Measurements from ENCODE around the gene PCDH9.

The PCDH9 gene

GRCh38 chr13:66675620-66676019, 554.5 kb downstream of the PCDH9 start:
- no peaks in the 10 kb centered on the region for H3K27me3 ChIP-seq (ENCODE audit: insufficient read depth, poor library complexity, severe bottlenecking)
- TF ChIP-seq SPI1 (IDR thresholded peaks at IDR 0.05; ENCODE audit: borderline replicate concordance, low read depth) = no peak
- no peak for TF ChIP-seq POLR2AphosphoS5 (IDR thresholded peaks at IDR 0.05; ENCODE audit: low read depth)
- H3K4me3 ChIP-seq (replicated peaks; ENCODE audit: insufficient read depth, low read length) = no peak overlapping the region
- no peak overlapping the region for H3K27ac ChIP-seq (replicated peaks)
- no peak for DNase-seq (ENCODE audit: low read depth in 1 of 2, low spot score in 1 of 2)

GRCh38 chr13:66673401-66673800, 556.7 kb downstream of the PCDH9 start:
- H3K27ac ChIP-seq (replicated peaks) = no peak overlapping the region
- TF ChIP-seq CTCF (IDR thresholded peaks at IDR 0.05; ENCODE audit: insufficient read depth, low read length) (no peak), REST (IDR thresholded peaks at IDR 0.05; ENCODE audit: insufficient replicate concordance, low read depth) (no peak), GABPA (IDR thresholded peaks at IDR 0.05; ENCODE audit: low read depth) (no peak), SPI1 (IDR thresholded peaks at IDR 0.05; ENCODE audit: borderline replicate concordance, low read depth) (no peak), POLR2AphosphoS5 (IDR thresholded peaks at IDR 0.05; ENCODE audit: low read depth) (no peak)
- no peak for DNase-seq (ENCODE audit: low read depth in 1 of 2, low spot score in 1 of 2)
- no peaks in the 10 kb centered on the region for H3K27me3 ChIP-seq (ENCODE audit: insufficient read depth, poor library complexity, severe bottlenecking)
- no peak overlapping the region for H3K4me3 ChIP-seq (replicated peaks; ENCODE audit: insufficient read depth, low read length)

GRCh38 chr13:66665991-66666390, 564.1 kb downstream of the PCDH9 start:
- no peak overlapping the region for H3K27ac ChIP-seq (replicated peaks)
- no peak for TF ChIP-seq GABPA (IDR thresholded peaks at IDR 0.05; ENCODE audit: low read depth)
- no peak for TF ChIP-seq POLR2AphosphoS5 (IDR thresholded peaks at IDR 0.05; ENCODE audit: low read depth)
- no peak for TF ChIP-seq SPI1 (IDR thresholded peaks at IDR 0.05; ENCODE audit: borderline replicate concordance, low read depth)
- TF ChIP-seq REST (IDR thresholded peaks at IDR 0.05; ENCODE audit: insufficient replicate concordance, low read depth) = no peak
- no peak for TF ChIP-seq CTCF (IDR thresholded peaks at IDR 0.05; ENCODE audit: insufficient read depth, low read length)
- H3K4me3 ChIP-seq (replicated peaks; ENCODE audit: insufficient read depth, low read length) = no peak overlapping the region
- H3K27me3 ChIP-seq (ENCODE audit: insufficient read depth, poor library complexity, severe bottlenecking) = no peaks in the 10 kb centered on the region
- no peak for DNase-seq (ENCODE audit: low read depth in 1 of 2, low spot score in 1 of 2)

- no peak overlapping the region for H3K4me3 ChIP-seq (replicated peaks; ENCODE audit: insufficient read depth, low read length)
- H3K27ac ChIP-seq (replicated peaks) = no peak overlapping the region
- H3K27me3 ChIP-seq (ENCODE audit: insufficient read depth, poor library complexity, severe bottlenecking) = no peaks in the 10 kb centered on the region
- no peak for DNase-seq (ENCODE audit: low read depth in 1 of 2, low spot score in 1 of 2)
- no peak for TF ChIP-seq GABPA (IDR thresholded peaks at IDR 0.05; ENCODE audit: low read depth)
Observed at GRCh38 chr13:66663711-66664110, 566.4 kb downstream of the PCDH9 start.

GRCh38 chr13:66663206-66663605, 566.9 kb downstream of the PCDH9 start:
- H3K4me3 ChIP-seq (replicated peaks; ENCODE audit: insufficient read depth, low read length) = no peak overlapping the region
- no peaks in the 10 kb centered on the region for H3K27me3 ChIP-seq (ENCODE audit: insufficient read depth, poor library complexity, severe bottlenecking)
- no peak for TF ChIP-seq SPI1 (IDR thresholded peaks at IDR 0.05; ENCODE audit: borderline replicate concordance, low read depth)
- no peak for TF ChIP-seq GABPA (IDR thresholded peaks at IDR 0.05; ENCODE audit: low read depth)
- TF ChIP-seq POLR2AphosphoS5 (IDR thresholded peaks at IDR 0.05; ENCODE audit: low read depth) = no peak
- TF ChIP-seq CTCF (IDR thresholded peaks at IDR 0.05; ENCODE audit: insufficient read depth, low read length) = no peak
- TF ChIP-seq REST (IDR thresholded peaks at IDR 0.05; ENCODE audit: insufficient replicate concordance, low read depth) = no peak
- no peak for DNase-seq (ENCODE audit: low read depth in 1 of 2, low spot score in 1 of 2)
- H3K27ac ChIP-seq (replicated peaks) = no peak overlapping the region
